ENCODE results near the gene GOLPH3. TPM values are rescaled to one million over a fixed set of nuclear protein-coding genes. Genes with fewer than 3 reads are reported as not detected.

Gene GOLPH3
- total RNA-seq, 1 experiment from 2014 or later = 98.7 TPM

DNA sequence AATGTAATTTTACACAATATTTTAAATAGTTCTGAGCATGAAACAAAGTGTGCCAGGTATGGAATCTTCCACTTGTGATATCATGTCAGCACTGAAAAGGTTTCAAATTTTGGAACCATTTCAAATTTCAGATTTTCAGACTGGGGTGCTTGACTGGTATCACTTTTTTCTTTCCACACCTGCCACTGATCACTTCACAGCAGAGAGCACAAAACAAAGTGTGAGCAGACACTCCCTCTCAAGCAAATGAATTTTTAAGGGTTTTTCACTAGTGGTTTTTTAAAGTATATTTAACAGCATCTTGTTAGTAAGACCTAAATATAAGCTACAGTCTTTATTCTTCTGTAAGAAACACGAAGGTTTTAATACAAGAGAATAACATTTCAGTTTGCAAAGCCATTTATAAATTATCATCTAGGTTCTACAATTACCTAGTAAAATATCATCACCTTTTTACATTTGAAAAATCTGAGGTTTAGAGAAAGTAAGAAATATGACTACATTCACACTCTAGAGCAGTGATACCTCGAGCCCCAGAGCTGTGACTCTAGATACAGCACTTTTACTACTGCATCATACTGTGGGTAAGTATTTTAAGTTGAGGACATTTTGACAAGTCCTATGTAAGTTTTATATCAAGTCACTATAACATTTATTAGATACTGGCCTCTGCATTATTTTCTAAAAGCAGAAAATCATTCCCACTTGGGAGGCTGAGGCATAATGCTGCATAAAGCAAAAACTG lies 14.6 kb downstream of the GOLPH3 start:
- H3K23ac ChIP-seq (ENCODE audit: insufficient read length, low read depth, low read length) = no peak overlapping the region
- peaks cover 14% of the 10 kb centered on the region for H3K79me1 ChIP-seq (ENCODE audit: insufficient read depth, low read depth, low read length, poor library complexity, severe bottlenecking)
- H3K9me3 ChIP-seq (ENCODE audit: control insufficient read depth, low read depth, low read length) = no peaks in the 10 kb centered on the region
- H3T11ph ChIP-seq (ENCODE audit: low read length) = no peak overlapping the region
- TF ChIP-seq, protein P1, sequence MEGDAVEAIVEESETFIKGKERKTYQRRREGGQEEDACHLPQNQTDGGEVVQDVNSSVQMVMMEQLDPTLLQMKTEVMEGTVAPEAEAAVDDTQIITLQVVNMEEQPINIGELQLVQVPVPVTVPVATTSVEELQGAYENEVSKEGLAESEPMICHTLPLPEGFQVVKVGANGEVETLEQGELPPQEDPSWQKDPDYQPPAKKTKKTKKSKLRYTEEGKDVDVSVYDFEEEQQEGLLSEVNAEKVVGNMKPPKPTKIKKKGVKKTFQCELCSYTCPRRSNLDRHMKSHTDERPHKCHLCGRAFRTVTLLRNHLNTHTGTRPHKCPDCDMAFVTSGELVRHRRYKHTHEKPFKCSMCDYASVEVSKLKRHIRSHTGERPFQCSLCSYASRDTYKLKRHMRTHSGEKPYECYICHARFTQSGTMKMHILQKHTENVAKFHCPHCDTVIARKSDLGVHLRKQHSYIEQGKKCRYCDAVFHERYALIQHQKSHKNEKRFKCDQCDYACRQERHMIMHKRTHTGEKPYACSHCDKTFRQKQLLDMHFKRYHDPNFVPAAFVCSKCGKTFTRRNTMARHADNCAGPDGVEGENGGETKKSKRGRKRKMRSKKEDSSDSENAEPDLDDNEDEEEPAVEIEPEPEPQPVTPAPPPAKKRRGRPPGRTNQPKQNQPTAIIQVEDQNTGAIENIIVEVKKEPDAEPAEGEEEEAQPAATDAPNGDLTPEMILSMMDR (conservative IDR thresholded peaks at IDR 0.05) = no peak
- Mint-ChIP-seq H3K36me3 (ENCODE audit: insufficient read depth in 1 of 3, low read depth in 3 of 3) (peaks cover 8 to 14% (median 13%) of the 10 kb centered on the region in 3 experiments; a peak in 6 of 7 replicates), H3K4me1 (peaks cover 5 to 9% of the 10 kb centered on the region in 2 experiments; a peak in 3 of 4 replicates), H3K27ac (no peak overlapping the region), H3K4me3 (no peak overlapping the region), H3K27me3 (ENCODE audit: low read depth) (no peaks in the 10 kb centered on the region), H3K9me3 (0 out of 5 replicates have a peak, but pooled peaks cover 0 to 4% of the 10 kb centered on the region in 2 experiments)
- no peak overlapping the region for H2BK15ac ChIP-seq (ENCODE audit: low read depth, low read length)
- no peak overlapping the region for H4K91ac ChIP-seq (ENCODE audit: insufficient read length, low read depth, low read length)
- no peak overlapping the region for H2AK5ac ChIP-seq (ENCODE audit: insufficient read length, low read length)
- H2AFZ ChIP-seq (ENCODE audit: low read length) = no peak overlapping the region
- H2BK12ac ChIP-seq (ENCODE audit: insufficient read length, low read depth, low read length) = no peak overlapping the region
- no peak overlapping the region for H3K56ac ChIP-seq (ENCODE audit: insufficient read length, low read depth, low read length)
- H2BK20ac ChIP-seq (ENCODE audit: low read depth, low read length, poor library complexity, severe bottlenecking) = no peak overlapping the region
- peaks cover 3% of the 10 kb centered on the region; the same call in 1 of the 2 replicates for H3K4me1 ChIP-seq (ENCODE audit: insufficient read depth, low read length)
- no peak overlapping the region for H2BK5ac ChIP-seq (ENCODE audit: insufficient read length, low read length)
- no peak overlapping the region for H3K27ac ChIP-seq (ENCODE audit: insufficient read length, low read depth, low read length)
- H3K14ac ChIP-seq (ENCODE audit: insufficient read depth, low read length) = no peak overlapping the region
- WGBS (ENCODE audit: extremely low coverage, insufficient read length, low lambda C conversion rate) = no CpG with 5 or more reads among the region's 2 CpGs
- H4K8ac ChIP-seq (replicated peaks; ENCODE audit: insufficient read length, low read depth, low read length) = no peak overlapping the region
- H3K27me3 ChIP-seq (ENCODE audit: insufficient read depth, low read length) = no peaks in the 10 kb centered on the region
- no peak overlapping the region for H4K5ac ChIP-seq (ENCODE audit: insufficient read length, low read depth, low read length)
- H3K18ac ChIP-seq (ENCODE audit: insufficient read length, low read depth, low read length) = no peak overlapping the region
- no peak for DNase-seq
- no peaks in the 10 kb centered on the region for H4K20me1 ChIP-seq (ENCODE audit: control insufficient read depth, insufficient read depth, insufficient read length)
- no peak overlapping the region for H3K4ac ChIP-seq (ENCODE audit: low read depth, low read length)
- H3K23me2 ChIP-seq (ENCODE audit: insufficient read length, low read depth, low read length, poor library complexity, severe bottlenecking) = peaks cover 5% of the 10 kb centered on the region
- no peak overlapping the region for H3K9ac ChIP-seq (ENCODE audit: extremely low read depth, insufficient read length, low read length)
- no peak overlapping the region for H3K4me2 ChIP-seq (ENCODE audit: insufficient read depth, insufficient read length, low read length)
- no peak overlapping the region for H2BK120ac ChIP-seq (ENCODE audit: low read depth, low read length, poor library complexity, severe bottlenecking)
- peaks cover 53% of the 10 kb centered on the region for H3K79me2 ChIP-seq (ENCODE audit: insufficient read depth, low read length)

Measured in H9 (cell line).